Fibroblast of lung (primary cell): ENCODE data around the gene CLTCL1. TPM values are rescaled to one million over a fixed set of nuclear protein-coding genes. Genes with fewer than 3 reads are reported as not detected.

Source experiments
- DNase-seq, 2 donors: peaks; one replicate each; pipeline versions ENCODE4 v3.0.0 to v3.0.0-alpha.2; 2010; ENCODE audit warnings: low read depth in 2 of 2
- H2AFZ ChIP-seq: 2 replicates; pipeline ENCODE4 v1.5.1; 2012; ENCODE audit warnings: low read length, control low read depth, inconsistent platforms
- H3K27ac ChIP-seq: 2 replicates; pipeline ENCODE4 v1.5.1; 2011; ENCODE audit warnings: low read length, control low read depth; ENCODE audit not compliant: insufficient read depth
- H3K27me3 ChIP-seq: 2 replicates; pipeline ENCODE4 v1.5.1; 2011; ENCODE audit warnings: mild to moderate bottlenecking, low read length; ENCODE audit not compliant: control insufficient read depth, insufficient read depth
- H3K36me3 ChIP-seq: 2 replicates; pipeline ENCODE4 v1.5.1; 2011; ENCODE audit warnings: low read length; ENCODE audit not compliant: control insufficient read depth, insufficient read depth
- H3K4me1 ChIP-seq: 2 replicates; pipeline ENCODE4 v1.5.1; 2011; ENCODE audit warnings: low read length; ENCODE audit not compliant: control insufficient read depth, insufficient read depth; ENCODE audit errors: extremely low read depth
- H3K4me2 ChIP-seq: 2 replicates; pipeline ENCODE4 v1.5.1; 2011; ENCODE audit warnings: low read length, control low read depth; ENCODE audit not compliant: insufficient read depth; ENCODE audit errors: extremely low read depth
- H3K4me3 ChIP-seq, 4 experiments: fragments of 200-600 bp in 1 of 4; sonication (generic) in 1 of 4; replicated peaks in 1 of 4; 2 replicates each; pipeline ENCODE4 v1.5.1; 2011 to 2016; ENCODE audit warnings: low read length in 4 of 4, low read depth in 3 of 4, mild to moderate bottlenecking in 3 of 4, control low read depth in 2 of 4, inconsistent platforms in 1 of 4, mixed read lengths in 1 of 4; ENCODE audit not compliant: insufficient read depth in 1 of 4; ENCODE audit errors: control extremely low read depth in 1 of 4
- H3K79me2 ChIP-seq: 2 replicates; pipeline ENCODE4 v1.5.1; 2012; ENCODE audit warnings: mild to moderate bottlenecking, low read length, inconsistent platforms; ENCODE audit not compliant: control insufficient read depth, insufficient read depth
- H3K9ac ChIP-seq: 2 replicates; pipeline ENCODE4 v1.5.1; 2011; ENCODE audit warnings: mild to moderate bottlenecking, low read length, control low read depth; ENCODE audit not compliant: insufficient read depth
- H3K9me3 ChIP-seq: 2 replicates; pipeline ENCODE4 v1.5.1; 2012; ENCODE audit warnings: low read depth, low read length; ENCODE audit not compliant: control insufficient read depth, insufficient read depth
- H4K20me1 ChIP-seq: 2 replicates; pipeline ENCODE4 v1.5.1; 2011; ENCODE audit warnings: low read length; ENCODE audit not compliant: control insufficient read depth, insufficient read depth; ENCODE audit errors: extremely low read depth
- CTCF ChIP-seq, 2 donors: IDR thresholded peaks in 1 of 2; conservative IDR thresholded peaks in 1 of 2; 1 replicate in 1 of 2; 2 replicates in 1 of 2; pipeline ENCODE4 v1.5.1; 2011 to 2012; ENCODE audit warnings: low read length in 2 of 2, control low read depth in 1 of 2, inconsistent platforms in 1 of 2, low read depth in 1 of 2, mild to moderate bottlenecking in 1 of 2
- EZH2 ChIP-seq: IDR thresholded peaks from 2 replicates; pipeline ENCODE4 v1.5.1; 2012; ENCODE audit warnings: low read length, control low read depth, mild to moderate bottlenecking; ENCODE audit errors: missing control alignments
- polyA plus RNA-seq, 2 donors: library from polyadenylated mRNA; depleted of rRNA in 1 of 2; stranded (reverse) in 1 of 2; unstranded in 1 of 2; fragments of >200 nt; gene quantifications; 2 replicates each; pipeline ENCODE4 v1.2.1, GENCODE V29; 2011 to 2012; ENCODE audit warnings: missing spikeins in 1 of 2
- total RNA-seq: library from RNA; depleted of rRNA; stranded (reverse); fragments of >200 nt; gene quantifications from 2 replicates; pipeline ENCODE4 v1.2.1, GENCODE V29; 2014

Gene CLTCL1
- total and polyA plus RNA-seq, 2 donors (not counting 1 experiment from before 2014, with no cell fraction given) = 6.5 to 13.4 TPM

- no peak for DNase-seq
- Histone ChIP-seq H3K9ac (no peak overlapping the region), H3K36me3 (no peaks in the 10 kb centered on the region), H2AFZ (no peak overlapping the region), H4K20me1 (no peaks in the 10 kb centered on the region), H3K79me2 (no peaks in the 10 kb centered on the region), H3K27me3 (no peaks in the 10 kb centered on the region), H3K27ac (no peak overlapping the region), H3K4me2 (no peak overlapping the region), H3K4me1 (no peaks in the 10 kb centered on the region), H3K9me3 (no peaks in the 10 kb centered on the region), H3K4me3 (no peak overlapping the region)
- TF ChIP-seq CTCF (conservative IDR thresholded peaks at IDR 0.05 in 1 of 2, IDR thresholded peaks at IDR 0.05 in 1 of 2; ENCODE audit: low read depth in 1 of 2, low read length in 2 of 2) (no peak), EZH2 (no peak)
Measured at GRCh38 chr22:19201869-19202798, 89.4 kb downstream of the CLTCL1 start.

GRCh38 chr22:19201130-19201868 lies 90.2 kb downstream of the CLTCL1 start:
- no peak overlapping the region for H3K4me2 ChIP-seq
- H4K20me1 ChIP-seq = no peaks in the 10 kb centered on the region
- H3K79me2 ChIP-seq = no peaks in the 10 kb centered on the region
- no peak overlapping the region for H3K27ac ChIP-seq
- no peaks in the 10 kb centered on the region for H3K9me3 ChIP-seq
- DNase-seq = no peak
- TF ChIP-seq CTCF (conservative IDR thresholded peaks at IDR 0.05 in 1 of 2, IDR thresholded peaks at IDR 0.05 in 1 of 2; ENCODE audit: low read depth in 1 of 2, low read length in 2 of 2) (no peak), EZH2 (no peak)
- no peaks in the 10 kb centered on the region for H3K4me1 ChIP-seq
- peaks cover 1% of the 10 kb centered on the region for H3K36me3 ChIP-seq
- no peak overlapping the region for H2AFZ ChIP-seq
- H3K4me3 ChIP-seq = no peak overlapping the region
- no peaks in the 10 kb centered on the region for H3K27me3 ChIP-seq
- no peak overlapping the region for H3K9ac ChIP-seq

- no peaks in the 10 kb centered on the region for H3K4me1 ChIP-seq
- H3K4me3 ChIP-seq = no peak overlapping the region
- H2AFZ ChIP-seq = no peak overlapping the region
- H3K27me3 ChIP-seq = no peaks in the 10 kb centered on the region
- H3K27ac ChIP-seq = no peak overlapping the region
- no peaks in the 10 kb centered on the region for H4K20me1 ChIP-seq
- H3K4me2 ChIP-seq = no peak overlapping the region
- H3K79me2 ChIP-seq = no peaks in the 10 kb centered on the region
- no peaks in the 10 kb centered on the region for H3K9me3 ChIP-seq
- peaks cover 5% of the 10 kb centered on the region for H3K36me3 ChIP-seq
- DNase-seq = no peak
- TF ChIP-seq EZH2 (no peak), CTCF (conservative IDR thresholded peaks at IDR 0.05 in 1 of 2, IDR thresholded peaks at IDR 0.05 in 1 of 2; ENCODE audit: low read depth in 1 of 2, low read length in 2 of 2) (no peak)
- H3K9ac ChIP-seq = no peak overlapping the region
Measured at GRCh38 chr22:19199479-19199878, 92.0 kb downstream of the CLTCL1 start.
